AG08395 (cell line): ENCODE data around the gene FGB.
"Not testable (repeated sequence)": the region's sequence is repeated elsewhere in the genome, so short reads cannot be mapped to it uniquely, and the experiment has no call there.

Experiments
- DNase-seq: peaks from one replicate; pipeline ENCODE4 v3.0.0; 2012; ENCODE audit warnings: mixed read lengths, low spot score

The FGB gene

GRCh38 chr4:154566639-154567204, 3.9 kb downstream of the FGB start:
- DNase-seq = no peak

GRCh38 chr4:154569028-154569427, 6.2 kb downstream of the FGB start:
- no peak for DNase-seq

GRCh38 chr4:154569584-154569983, 6.8 kb downstream of the FGB start:
- DNase-seq = no peak

GRCh38 chr4:154573190-154573870, 10.5 kb downstream of the FGB start:
- DNase-seq = no peak

GRCh38 chr4:154574311-154574710, 11.5 kb downstream of the FGB start:
- DNase-seq = no peak

- DNase-seq = no peak
Observed at GRCh38 chr4:154577324-154577723, 14.5 kb downstream of the FGB start.

GRCh38 chr4:154578919-154579318, 16.1 kb downstream of the FGB start:
- no peak for DNase-seq

- no peak for DNase-seq
Observed at GRCh38 chr4:154579927-154580326, 17.1 kb downstream of the FGB start.

- no peak for DNase-seq
Observed at GRCh38 chr4:154582723-154583122, 19.9 kb downstream of the FGB start.

- DNase-seq = no peak
Observed at GRCh38 chr4:154583230-154583629, 20.4 kb downstream of the FGB start.

GRCh38 chr4:154583677-154584076, 20.9 kb downstream of the FGB start:
- DNase-seq = no peak

- no peak for DNase-seq
Observed at GRCh38 chr4:154584259-154584658, 21.4 kb downstream of the FGB start.

GRCh38 chr4:154585369-154586018, 22.7 kb downstream of the FGB start:
- no peak for DNase-seq

- no peak for DNase-seq
Observed at GRCh38 chr4:154586296-154587033, 23.7 kb downstream of the FGB start.

GRCh38 chr4:154588198-154588597, 25.4 kb downstream of the FGB start:
- no peak for DNase-seq

- no peak for DNase-seq
Observed at GRCh38 chr4:154589296-154590197, 26.7 kb downstream of the FGB start.

GRCh38 chr4:154590329-154591006, 27.7 kb downstream of the FGB start, which contains the start of gene FGA:
TSS of gene FGA (minus strand) at chr4:154590742. CDS start at chr4:154590687, 55 bp downstream.
- DNase-seq = no peak

GRCh38 chr4:154591890-154592289, 29.1 kb downstream of the FGB start:
- no peak for DNase-seq

- DNase-seq = no peak
Observed at GRCh38 chr4:154593868-154594267, 31.1 kb downstream of the FGB start.

- not testable (repeated sequence) for DNase-seq
Observed at GRCh38 chr4:154594343-154594742, 31.5 kb downstream of the FGB start.

GRCh38 chr4:154595807-154596206, 33.0 kb downstream of the FGB start:
- no peak for DNase-seq
